ENCODE results near the gene EYS. TPM values are rescaled to one million over a fixed set of nuclear protein-coding genes. Genes with fewer than 3 reads are reported as not detected.

EYS gene
- total RNA-seq, 3 donors from 2014 or later = 0.16 to 0.61 (median 0.60) TPM

DNA sequence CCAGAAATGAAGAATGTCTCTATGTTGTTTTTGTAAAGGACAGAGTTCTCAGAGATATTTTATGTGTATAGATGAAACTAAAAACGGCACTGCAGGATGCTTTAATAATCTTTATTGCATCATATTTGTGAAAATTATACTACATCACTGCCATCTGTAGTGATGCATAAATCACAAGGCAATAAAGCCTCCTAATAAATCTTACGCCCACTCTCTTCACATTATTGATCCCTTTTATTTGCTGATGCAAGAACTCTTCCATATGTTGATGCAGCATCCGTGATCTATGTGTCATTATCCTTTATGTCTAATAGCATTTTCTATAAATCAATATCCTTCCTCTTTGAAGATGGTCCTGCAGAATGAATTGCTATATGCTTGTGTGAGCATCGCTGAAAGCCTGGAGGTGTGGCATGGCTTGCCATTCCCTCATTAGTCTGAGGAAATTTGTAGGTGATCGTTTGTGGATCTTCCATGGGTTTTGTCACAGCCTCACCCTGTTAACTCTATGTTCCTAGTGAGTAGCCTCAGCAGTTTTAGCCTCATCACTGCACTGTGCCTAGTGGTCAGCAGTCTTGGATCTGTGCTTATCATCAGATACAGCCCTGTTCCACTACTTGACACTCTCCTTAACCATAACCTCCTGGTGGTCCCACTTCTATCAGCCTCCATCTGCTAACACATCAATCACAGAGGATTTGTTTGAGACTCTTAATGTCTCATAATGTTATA lies 983.5 kb downstream of the EYS start:
- H3K36me3 ChIP-seq (ENCODE audit: low read depth) = no peaks in the 10 kb centered on the region
- H3K4me3 ChIP-seq = no peak overlapping the region
- no peaks in the 10 kb centered on the region for H3K4me1 ChIP-seq (ENCODE audit: low read depth)
- no peaks in the 10 kb centered on the region for H3K9me3 ChIP-seq
- no peak for TF ChIP-seq CTCF (IDR thresholded peaks at IDR 0.05)
- intact Hi-C loops (cut with DNase I, micrococcal nuclease) = no loop called here
- no peak for DNase-seq
- ATAC-seq = no peak

- no peak for TF ChIP-seq CTCF (IDR thresholded peaks at IDR 0.05)
Measured at GRCh38 chr6:64721865-64722264, 985.2 kb downstream of the EYS start.

DNA sequence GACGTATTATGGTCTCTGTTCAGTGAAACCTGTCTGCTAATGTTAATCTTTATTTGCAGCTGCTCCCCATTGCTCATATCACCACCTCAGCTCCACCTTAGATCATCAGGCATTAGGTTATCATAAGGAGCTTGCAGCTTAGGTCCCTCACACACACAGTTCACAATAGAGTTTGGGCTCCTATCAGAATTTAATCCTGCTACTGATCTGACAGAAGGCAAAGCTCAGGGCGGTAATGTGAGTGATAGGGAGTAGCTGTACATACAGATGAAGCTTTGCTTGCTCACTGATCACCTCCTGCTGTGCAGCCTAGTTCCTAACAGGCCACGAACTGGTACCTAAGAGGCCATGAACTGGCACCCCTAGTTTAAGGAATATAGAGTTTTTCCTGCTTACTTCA lies 989.7 kb downstream of the EYS start:
- ATAC-seq = no peak
- Histone ChIP-seq H3K4me1 (ENCODE audit: low read depth) (no peaks in the 10 kb centered on the region), H3K4me3 (no peak overlapping the region), H3K36me3 (ENCODE audit: low read depth) (no peaks in the 10 kb centered on the region), H3K9me3 (no peaks in the 10 kb centered on the region)
- intact Hi-C loops (cut with DNase I, micrococcal nuclease) = no loop called here
- no peak for DNase-seq
- no peak for TF ChIP-seq CTCF (IDR thresholded peaks at IDR 0.05)

More at GRCh38 chr6:64721865-64722264, 985.2 kb downstream of the EYS start:
- DNase-seq = no peak
- no peak overlapping the region for H3K4me3 ChIP-seq
- H3K9me3 ChIP-seq = no peaks in the 10 kb centered on the region
- no peaks in the 10 kb centered on the region for H3K36me3 ChIP-seq (ENCODE audit: low read depth)
- ATAC-seq = no peak
- H3K4me1 ChIP-seq (ENCODE audit: low read depth) = no peaks in the 10 kb centered on the region
- intact Hi-C loops (cut with DNase I, micrococcal nuclease) = no loop called here

- intact Hi-C loops (cut with DNase I, micrococcal nuclease) = no loop called here
- ATAC-seq = no peak
- no peaks in the 10 kb centered on the region for H3K4me1 ChIP-seq (ENCODE audit: low read depth)
- no peak overlapping the region for H3K4me3 ChIP-seq
- no peak for DNase-seq
- H3K9me3 ChIP-seq = no peaks in the 10 kb centered on the region
- H3K36me3 ChIP-seq (ENCODE audit: low read depth) = no peaks in the 10 kb centered on the region
- no peak for TF ChIP-seq CTCF (IDR thresholded peaks at IDR 0.05)
Measured at GRCh38 chr6:64715624-64716023, 991.4 kb downstream of the EYS start.

- no peaks in the 10 kb centered on the region for H3K36me3 ChIP-seq (ENCODE audit: low read depth)
- intact Hi-C loops (cut with DNase I, micrococcal nuclease) = no loop called here
- no peak for ATAC-seq
- no peak overlapping the region for H3K4me3 ChIP-seq
- TF ChIP-seq CTCF (IDR thresholded peaks at IDR 0.05) = no peak
- no peaks in the 10 kb centered on the region for H3K4me1 ChIP-seq (ENCODE audit: low read depth)
- DNase-seq = no peak
- no peaks in the 10 kb centered on the region for H3K9me3 ChIP-seq
Measured at GRCh38 chr6:64714073-64714472, 993.0 kb downstream of the EYS start.

All from mucosa of descending colon (tissue), 3 donors.